Measurements from ENCODE around the gene BAHCC1. TPM values are rescaled to one million over a fixed set of nuclear protein-coding genes. Genes with fewer than 3 reads are reported as not detected.

Gene BAHCC1
- total and polyA plus RNA-seq, 8 donors = 4.9 to 56.2 (median 9.4) TPM

DNA sequence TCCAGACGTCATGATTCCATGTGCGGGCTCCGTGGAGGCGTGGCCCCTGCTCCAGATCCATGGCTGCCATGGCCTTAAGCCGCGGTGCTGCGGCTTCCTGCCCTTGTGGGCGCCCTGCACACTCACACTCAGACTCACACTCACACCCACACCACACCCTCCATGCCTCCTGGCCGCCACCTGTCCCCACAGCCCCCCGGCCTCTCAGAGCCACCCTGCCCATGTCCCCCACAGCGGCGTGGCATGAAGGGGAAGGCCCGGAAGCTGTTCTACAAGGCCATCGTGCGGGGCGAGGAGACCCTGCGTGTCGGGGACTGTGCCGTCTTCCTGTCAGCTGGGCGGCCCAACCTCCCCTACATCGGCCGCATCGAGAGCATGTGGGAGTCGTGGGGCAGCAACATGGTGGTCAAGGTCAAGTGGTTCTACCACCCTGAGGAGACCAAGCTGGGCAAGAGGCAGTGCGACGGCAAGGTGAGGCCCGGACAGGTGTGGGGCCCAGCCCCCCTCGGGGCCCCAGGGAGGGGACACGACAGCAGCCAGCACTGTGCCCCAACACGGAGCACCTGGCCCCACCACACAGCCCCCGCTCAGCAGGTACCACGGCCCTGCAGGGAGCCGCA lies 67.4 kb downstream of the BAHCC1 start:
- Histone ChIP-seq H3K27me3 (no peaks in the 10 kb centered on the region), H3K36me3 (peaks cover 0 to 72% (median 59%) of the 10 kb centered on the region in 4 donors), H3K4me3 (no peak overlapping the region), H3K9me3 (no peaks in the 10 kb centered on the region), H3K4me1 (peaks cover 9 to 60% (median 45%) of the 10 kb centered on the region in 4 donors), H3K27ac (no peak overlapping the region)
- no peak for DNase-seq
- intact Hi-C loops (cut with DNase I; ENCODE audit: low total_unique reads) = no loop called here
- 93 to 96% (median 94%) methylated on average over 22 to 33 of the region's 33 CpGs for WGBS, 5 donors
- TF ChIP-seq POLR2A (IDR thresholded peaks at IDR 0.05) (no peak), POLR2AphosphoS5 (IDR thresholded peaks at IDR 0.05) (no peak), EP300 (IDR thresholded peaks at IDR 0.05) (no peak)
- TF ChIP-seq, protein P1, sequence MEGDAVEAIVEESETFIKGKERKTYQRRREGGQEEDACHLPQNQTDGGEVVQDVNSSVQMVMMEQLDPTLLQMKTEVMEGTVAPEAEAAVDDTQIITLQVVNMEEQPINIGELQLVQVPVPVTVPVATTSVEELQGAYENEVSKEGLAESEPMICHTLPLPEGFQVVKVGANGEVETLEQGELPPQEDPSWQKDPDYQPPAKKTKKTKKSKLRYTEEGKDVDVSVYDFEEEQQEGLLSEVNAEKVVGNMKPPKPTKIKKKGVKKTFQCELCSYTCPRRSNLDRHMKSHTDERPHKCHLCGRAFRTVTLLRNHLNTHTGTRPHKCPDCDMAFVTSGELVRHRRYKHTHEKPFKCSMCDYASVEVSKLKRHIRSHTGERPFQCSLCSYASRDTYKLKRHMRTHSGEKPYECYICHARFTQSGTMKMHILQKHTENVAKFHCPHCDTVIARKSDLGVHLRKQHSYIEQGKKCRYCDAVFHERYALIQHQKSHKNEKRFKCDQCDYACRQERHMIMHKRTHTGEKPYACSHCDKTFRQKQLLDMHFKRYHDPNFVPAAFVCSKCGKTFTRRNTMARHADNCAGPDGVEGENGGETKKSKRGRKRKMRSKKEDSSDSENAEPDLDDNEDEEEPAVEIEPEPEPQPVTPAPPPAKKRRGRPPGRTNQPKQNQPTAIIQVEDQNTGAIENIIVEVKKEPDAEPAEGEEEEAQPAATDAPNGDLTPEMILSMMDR (IDR thresholded peaks at IDR 0.05) = no peak

DNA sequence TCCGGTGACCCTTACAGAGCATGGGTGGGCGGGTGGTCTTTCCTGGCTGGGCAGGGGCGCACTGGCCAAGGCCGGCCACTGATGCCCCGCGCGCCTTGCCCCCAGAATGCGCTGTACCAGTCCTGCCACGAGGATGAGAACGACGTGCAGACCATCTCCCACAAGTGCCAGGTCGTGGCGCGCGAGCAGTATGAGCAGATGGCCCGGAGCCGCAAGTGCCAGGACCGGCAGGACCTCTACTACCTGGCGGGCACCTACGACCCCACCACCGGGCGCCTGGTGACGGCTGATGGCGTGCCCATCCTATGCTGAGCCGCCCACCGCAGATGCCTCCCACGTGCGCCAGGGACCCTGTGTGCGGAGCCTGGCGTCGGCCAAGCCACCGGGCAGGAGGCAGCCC lies 68.2 kb downstream of the BAHCC1 start:
- intact Hi-C loops (cut with DNase I; ENCODE audit: low total_unique reads) = no loop called here
- H3K36me3 ChIP-seq = peaks cover 0 to 67% (median 55%) of the 10 kb centered on the region in 4 donors
- no peaks in the 10 kb centered on the region for H3K9me3 ChIP-seq
- DNase-seq = no peak
- WGBS, 5 donors = 95 to 98% (median 95%) methylated on average over 12 to 32 of the region's 32 CpGs
- H3K27ac ChIP-seq = no peak overlapping the region
- H3K4me3 ChIP-seq = no peak overlapping the region
- TF ChIP-seq EP300 (IDR thresholded peaks at IDR 0.05) (no peak), POLR2AphosphoS5 (IDR thresholded peaks at IDR 0.05) (no peak), POLR2A (IDR thresholded peaks at IDR 0.05) (no peak)
- TF ChIP-seq, protein P1 (IDR thresholded peaks at IDR 0.05) = no peak
- peaks cover 9 to 60% (median 52%) of the 10 kb centered on the region in 4 donors for H3K4me1 ChIP-seq
- no peaks in the 10 kb centered on the region for H3K27me3 ChIP-seq

DNA sequence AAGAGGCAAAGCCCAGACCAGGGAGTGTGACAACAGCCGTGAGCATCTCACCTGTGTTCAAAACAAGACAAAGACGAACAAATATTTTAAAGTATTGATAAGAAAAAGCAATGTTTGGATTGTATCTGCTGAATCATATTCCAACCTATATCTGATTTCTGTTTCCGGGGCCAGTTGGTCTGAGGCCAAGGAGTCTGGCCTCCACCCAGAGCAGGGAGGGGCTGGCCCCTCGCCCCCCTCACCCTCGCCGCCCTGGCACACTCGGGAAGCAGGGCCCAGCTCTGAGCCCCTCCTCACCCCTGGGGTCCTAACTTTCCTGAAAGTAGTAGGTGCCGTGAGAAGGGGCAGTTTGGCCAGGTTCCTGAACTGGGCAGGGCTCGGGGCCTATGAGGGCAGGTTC lies 69.3 kb downstream of the BAHCC1 start:
- Histone ChIP-seq H3K27ac (no peak overlapping the region), H3K9me3 (no peaks in the 10 kb centered on the region), H3K4me1 (peaks cover 9 to 53% (median 46%) of the 10 kb centered on the region in 4 donors), H3K36me3 (peaks cover 0 to 56% (median 44%) of the 10 kb centered on the region in 4 donors), H3K4me3 (peak overlapping the region in 1 of 4 donors; percentile 33), H3K27me3 (no peaks in the 10 kb centered on the region)
- DNase-seq = no peak
- intact Hi-C loops (cut with DNase I; ENCODE audit: low total_unique reads) = no loop called here
- TF ChIP-seq POLR2AphosphoS5 (IDR thresholded peaks at IDR 0.05) (no peak), POLR2A (IDR thresholded peaks at IDR 0.05) (no peak), EP300 (IDR thresholded peaks at IDR 0.05) (no peak)
- TF ChIP-seq, protein P1 (IDR thresholded peaks at IDR 0.05) = no peak
- WGBS, 5 donors = 30 to 50% (median 39%) methylated on average over 9 of the region's 9 CpGs

DNA sequence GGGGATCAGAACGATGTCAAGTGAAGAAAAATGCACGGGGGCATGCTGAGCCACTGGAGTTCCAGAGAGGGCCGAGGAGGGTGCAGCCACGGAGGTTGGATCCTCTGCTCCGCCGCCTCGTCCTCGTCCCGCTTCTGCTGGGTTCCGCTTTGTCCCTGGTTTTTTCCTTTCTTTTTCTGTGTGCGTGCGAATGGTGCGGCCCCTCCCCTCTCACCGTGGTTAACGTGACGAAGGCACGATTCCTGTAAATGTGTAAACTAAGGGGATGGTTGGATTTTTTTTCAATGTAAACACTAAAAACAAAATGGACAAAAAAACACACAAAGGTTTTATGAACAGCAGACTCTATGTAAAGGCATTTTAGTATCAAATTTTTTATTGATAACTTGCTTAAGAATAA lies 70.7 kb downstream of the BAHCC1 start:
- TF ChIP-seq, protein P1 (IDR thresholded peaks at IDR 0.05) = no peak
- TF ChIP-seq EP300 (IDR thresholded peaks at IDR 0.05) (no peak), POLR2AphosphoS5 (IDR thresholded peaks at IDR 0.05) (no peak), POLR2A (IDR thresholded peaks at IDR 0.05) (no peak)
- WGBS, 5 donors = 62 to 81% (median 71%) methylated on average over 17 of the region's 17 CpGs
- H3K36me3 ChIP-seq = peaks cover 0 to 43% (median 32%) of the 10 kb centered on the region in 4 donors
- no peak overlapping the region for H3K27ac ChIP-seq
- intact Hi-C loops (cut with DNase I; ENCODE audit: low total_unique reads) = no loop called here
- DNase-seq = peak in 1 of 2 donors; percentile 78
- peak overlapping the region in 1 of 4 donors; percentile 33 for H3K4me3 ChIP-seq
- H3K9me3 ChIP-seq = no peaks in the 10 kb centered on the region
- H3K4me1 ChIP-seq = peaks cover 5 to 41% (median 33%) of the 10 kb centered on the region in 4 donors
- no peaks in the 10 kb centered on the region for H3K27me3 ChIP-seq
